Measurements from ENCODE around the gene GNG10.
"Not testable (repeated sequence)": the region's sequence is repeated elsewhere in the genome, so short reads cannot be mapped to it uniquely, and the experiment has no call there.

The GNG10 gene

DNA sequence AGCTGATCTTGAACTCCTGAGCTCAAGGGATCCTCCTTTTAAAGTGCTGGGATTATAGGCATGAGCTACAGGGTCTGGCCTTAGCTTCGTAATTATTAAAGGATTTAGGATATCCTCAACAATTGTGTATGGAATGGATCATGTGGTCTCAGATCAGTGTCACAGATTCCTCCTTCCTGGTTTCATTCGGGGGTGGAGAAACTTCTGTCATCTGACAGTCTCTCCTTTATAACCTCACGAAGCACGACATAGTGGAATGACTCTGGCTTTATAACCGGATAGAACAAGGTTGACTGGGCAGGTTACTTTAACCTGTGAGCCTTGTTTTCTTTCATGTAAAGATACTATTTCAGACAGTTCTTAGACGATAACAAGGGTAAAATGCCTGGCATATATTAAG lies 4.4 kb upstream of the GNG10 start:
- DNase-seq, result no peak

GRCh38 chr9:111658943-111659342 lies 2.5 kb upstream of the GNG10 start:
- no peak for DNase-seq

DNA sequence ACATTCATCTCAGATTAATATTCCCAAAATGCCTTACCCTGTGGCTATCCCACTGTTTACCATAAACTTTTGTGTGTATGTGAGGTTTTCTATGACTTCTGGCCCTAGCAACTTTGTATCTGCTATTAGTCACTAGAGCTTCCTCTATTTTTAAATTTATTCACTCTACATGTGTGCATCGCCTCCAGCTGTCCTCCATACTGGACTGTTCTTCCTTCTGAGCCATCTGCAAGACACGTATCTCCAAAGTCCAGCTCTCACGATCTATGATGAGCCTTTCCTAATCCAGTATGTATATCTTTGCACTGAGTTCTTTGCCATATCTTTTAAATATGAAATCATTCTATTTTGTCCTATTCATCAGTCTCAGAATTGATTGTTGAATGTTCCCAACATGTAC lies 1.7 kb upstream of the GNG10 start:
- DNase-seq, result no peak

DNA sequence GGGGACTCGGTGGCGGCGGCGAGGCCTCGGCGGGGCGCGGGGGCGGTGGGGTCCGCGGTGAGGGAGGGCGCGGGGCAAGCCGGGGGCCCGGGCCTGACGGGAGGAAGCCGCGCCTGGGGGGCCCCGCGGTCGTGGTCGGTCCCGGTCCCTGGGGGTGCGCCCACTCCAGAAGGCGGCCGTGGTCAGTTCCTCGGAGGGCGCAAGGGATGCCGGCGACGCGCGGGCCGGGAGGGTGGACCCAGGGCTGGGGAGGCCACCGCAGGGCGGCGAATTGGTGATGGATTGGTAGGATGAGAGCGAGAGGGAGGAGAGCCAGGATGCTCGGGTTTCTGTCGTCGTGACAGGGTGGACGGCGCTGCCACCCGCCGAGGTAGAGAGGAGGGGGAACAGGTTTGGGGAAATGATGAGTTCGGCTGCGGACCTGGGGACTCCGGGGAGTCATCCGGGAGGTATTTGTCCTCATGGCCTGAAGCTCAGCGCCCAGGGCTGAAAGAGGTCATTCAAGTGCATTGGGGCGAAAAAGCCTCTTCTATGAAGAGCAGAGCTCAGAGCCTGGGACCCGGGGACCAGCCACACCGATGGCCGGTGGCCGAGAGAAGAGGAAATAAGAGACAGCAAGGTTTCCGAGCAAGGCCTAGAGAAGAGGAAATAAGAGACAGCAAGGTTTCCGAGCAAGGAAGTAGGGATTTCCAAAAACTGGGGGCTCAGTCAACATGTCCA lies 557 bp downstream of the GNG10 start:
- DNase-seq, result peak in 12 of 14 donors; percentile 18 to 68 (median 58)

DNA sequence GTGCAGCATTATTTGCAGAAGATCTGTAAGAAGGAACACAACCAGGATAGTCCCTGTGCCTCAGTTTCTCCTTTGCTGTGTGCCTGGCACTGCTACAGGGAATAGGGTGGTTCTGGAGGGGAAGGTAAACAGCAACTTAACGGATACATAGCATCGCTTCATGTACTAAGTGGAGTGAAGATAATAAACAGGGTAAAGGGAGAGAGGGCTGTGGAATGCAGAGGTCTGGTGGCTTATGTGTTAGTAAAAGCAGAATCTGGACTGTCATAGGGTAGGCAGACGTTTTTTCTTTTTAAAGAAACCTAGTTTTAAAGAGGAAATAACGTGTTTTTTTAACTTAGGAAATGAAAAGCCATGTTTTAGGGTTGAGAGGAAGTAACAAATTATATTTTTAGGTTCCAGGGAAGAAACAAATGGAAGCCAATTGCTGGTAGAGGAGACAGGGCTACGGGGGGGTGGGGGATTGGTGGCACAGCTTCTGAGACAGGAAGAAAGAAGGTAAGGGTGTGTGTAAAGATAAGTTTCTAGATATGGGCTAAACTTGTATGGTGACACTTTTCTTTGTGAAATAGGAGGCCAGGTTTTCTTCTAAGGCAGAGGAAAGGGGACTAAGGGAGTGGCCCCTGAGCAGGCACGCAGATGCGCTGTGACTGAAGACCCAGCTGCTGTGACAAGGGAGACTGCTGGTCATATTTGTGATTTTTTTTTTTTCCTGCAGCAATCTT lies 1.3 kb downstream of the GNG10 start:
- peak in 1 of 14 donors; percentile 28 for DNase-seq

DNA sequence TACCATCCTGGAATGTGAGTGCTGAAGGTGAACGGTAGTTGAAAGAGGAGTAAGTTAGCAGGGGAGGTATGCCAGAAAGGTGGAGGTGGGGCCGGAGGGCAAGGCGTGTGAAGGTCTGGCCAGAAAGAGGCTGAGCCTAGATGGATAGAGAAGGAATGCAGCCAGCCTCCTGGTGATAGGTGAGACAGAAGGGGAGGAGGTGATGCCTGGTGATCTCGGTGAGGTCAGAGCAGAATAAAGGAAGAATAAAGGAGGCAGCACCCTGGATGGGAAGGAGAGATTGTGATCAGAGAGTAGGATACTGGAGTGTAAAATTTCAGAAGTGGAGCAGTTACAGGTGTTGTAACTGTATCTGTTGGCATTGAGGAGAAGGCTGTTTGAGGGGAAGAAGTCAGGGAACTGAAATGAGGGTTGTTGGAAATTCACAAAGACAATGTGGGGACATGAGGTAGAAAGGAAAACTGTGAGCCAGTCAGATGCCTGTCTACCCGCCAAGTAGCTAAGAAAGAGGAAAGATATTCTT lies 2.0 kb downstream of the GNG10 start:
- DNase-seq, result no peak

- no peak for DNase-seq
These were observed 6.7 kb downstream of the GNG10 start for GRCh38 chr9:111668026-111668573.

DNA sequence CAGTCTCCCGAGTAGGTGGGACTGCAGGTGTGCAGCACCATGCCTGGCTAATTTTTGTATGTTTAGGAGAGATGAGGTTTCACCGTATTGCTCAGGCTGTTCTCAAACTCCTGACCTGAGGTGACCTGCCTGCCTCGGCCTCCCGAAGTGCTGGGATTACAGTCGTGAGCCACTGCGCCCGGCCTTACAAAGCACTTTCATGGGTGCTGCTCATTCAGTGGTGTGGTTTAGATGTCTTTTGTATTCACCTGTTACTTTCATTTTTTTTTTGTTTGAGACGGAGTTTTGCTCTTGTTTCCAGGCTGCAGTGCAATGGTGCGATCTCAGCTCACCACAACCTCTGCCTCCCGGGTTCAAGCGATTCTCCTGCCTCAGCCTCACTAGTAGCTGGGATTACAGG lies 7.2 kb downstream of the GNG10 start:
- not testable (repeated sequence) for DNase-seq

GRCh38 chr9:111674319-111674718 lies 12.9 kb downstream of the GNG10 start:
- no peak for DNase-seq

- no peak for DNase-seq
These were observed 14.7 kb downstream of the GNG10 start for GRCh38 chr9:111676116-111676515.

DNA sequence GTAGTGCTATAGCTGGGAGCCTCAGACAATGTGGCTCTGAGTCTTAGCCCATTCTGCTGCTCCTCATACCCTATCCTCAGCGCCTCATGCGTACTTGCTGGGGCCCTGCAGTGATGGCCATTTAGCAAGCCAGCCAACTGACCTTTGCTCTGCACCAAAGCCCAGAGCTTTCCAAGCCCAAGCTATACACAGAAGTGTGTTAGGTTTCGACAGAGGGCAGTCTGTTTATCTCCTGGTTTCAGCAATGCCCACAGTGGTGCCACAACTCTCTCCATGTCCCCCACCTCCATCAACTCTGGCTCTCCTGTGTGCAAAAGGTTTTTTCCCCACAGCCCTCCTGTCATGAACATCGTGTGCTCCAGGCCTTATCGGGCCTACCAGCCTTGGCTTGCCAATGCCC lies 16.9 kb downstream of the GNG10 start:
- DNase-seq, result no peak

DNA sequence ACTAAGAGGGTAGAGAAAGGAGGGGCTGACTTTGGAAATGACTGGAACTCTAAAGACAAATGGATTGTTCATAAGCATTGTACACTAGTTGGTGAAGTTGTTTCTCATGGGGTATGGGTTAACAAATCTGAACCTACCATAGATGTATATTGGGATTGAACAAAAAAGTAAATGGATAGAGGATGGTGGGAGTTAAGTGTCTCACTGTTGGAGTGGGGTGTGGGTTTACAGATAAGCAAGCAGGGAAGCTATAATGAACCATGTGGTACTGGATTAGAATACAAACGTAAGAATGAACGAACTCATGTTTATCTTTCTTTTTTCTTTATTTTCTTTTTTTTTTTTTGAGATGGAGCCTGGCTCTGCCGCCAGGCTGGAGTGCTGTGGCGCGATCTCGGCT lies 17.8 kb downstream of the GNG10 start:
- no peak for DNase-seq

DNA sequence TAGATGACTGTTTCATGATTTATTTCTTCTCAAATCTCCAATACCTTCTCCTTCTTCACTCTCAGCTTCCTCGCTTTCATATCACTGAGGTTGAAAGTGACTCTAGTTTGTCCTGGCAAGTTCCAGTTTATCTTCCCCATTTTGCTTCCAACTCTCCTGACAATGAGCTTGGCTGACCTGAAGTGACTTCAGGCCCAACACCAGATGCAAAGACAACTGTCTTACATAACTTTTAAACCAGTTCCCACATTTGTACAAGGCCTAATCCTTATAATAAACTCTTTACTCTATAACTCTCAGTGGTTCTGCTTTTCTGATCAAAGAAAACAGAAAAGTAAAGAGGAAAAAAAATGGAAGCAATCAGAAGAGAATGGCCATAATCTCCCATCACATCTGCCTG lies 22.0 kb downstream of the GNG10 start:
- DNase-seq, result no peak

- no peak for DNase-seq
These were observed 30.4 kb downstream of the GNG10 start for GRCh38 chr9:111691672-111692329.

- DNase-seq, result no peak
These were observed 35.4 kb downstream of the GNG10 start for GRCh38 chr9:111696796-111697195.

GRCh38 chr9:111700776-111701175 lies 39.4 kb downstream of the GNG10 start:
- no peak for DNase-seq

- no peak for DNase-seq
These were observed 43.1 kb downstream of the GNG10 start for GRCh38 chr9:111704503-111704902.

DNA sequence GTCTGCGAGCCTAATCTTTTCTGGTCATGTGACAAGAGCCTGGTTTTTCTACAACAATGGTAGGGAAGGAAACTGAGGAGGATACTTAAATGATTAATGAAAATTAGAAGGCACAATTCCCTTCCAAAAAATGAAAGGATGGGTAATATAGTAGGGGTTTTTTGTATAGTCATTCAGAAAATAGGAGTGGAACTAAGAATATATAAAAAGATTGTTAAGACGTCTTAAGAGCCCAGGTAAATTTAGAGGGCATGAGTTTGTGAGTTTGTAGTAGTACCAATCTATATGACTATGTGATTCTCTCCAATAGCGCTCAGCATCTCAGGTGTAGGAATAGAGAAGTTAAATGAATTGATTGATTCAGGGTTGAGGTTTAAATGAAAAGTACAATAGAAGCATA lies 50.1 kb downstream of the GNG10 start:
- no peak for DNase-seq

- no peak for DNase-seq
These were observed 51.0 kb downstream of the GNG10 start for GRCh38 chr9:111712369-111712768.

DNA sequence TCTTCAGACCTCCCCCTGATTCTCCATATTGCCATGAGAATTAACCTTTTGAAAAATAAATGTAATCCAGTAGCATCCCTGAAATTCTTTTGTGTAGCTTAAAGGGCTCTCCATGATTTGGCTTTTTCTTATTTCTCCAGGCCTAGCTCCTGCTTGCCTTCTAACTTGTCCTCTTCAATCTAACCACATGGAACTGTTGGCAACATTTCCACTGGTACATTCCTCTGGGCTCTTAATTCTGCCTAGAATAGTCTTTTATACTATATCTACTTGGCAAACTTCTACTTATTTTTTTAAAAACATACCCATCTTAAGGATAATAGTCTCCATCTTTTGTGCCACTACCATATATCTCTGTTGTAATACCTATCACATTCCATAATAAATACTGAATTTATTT lies 54.1 kb downstream of the GNG10 start:
- no peak for DNase-seq

GRCh38 chr9:111719541-111719940 lies 58.1 kb downstream of the GNG10 start:
- no peak for DNase-seq
